Caco-2 (cell line): ENCODE results near the gene CRYGD. TPM values are rescaled to one million over a fixed set of nuclear protein-coding genes. Genes with fewer than 3 reads are reported as not detected.
"Not testable (repeated sequence)": the region's sequence is repeated elsewhere in the genome, so short reads cannot be mapped to it uniquely, and the experiment has no call there.

ENCODE experiments used
- BruUV-seq: library from RNA; stranded (reverse); fragments of 400-500 nt; replicated peaks from 2 replicates; lab custom pipeline; 2021; lab: Mats Ljungman, UMichigan
- CTCF ChIA-PET: fragments of 300-600 bp; sonication (Branson Sonifier 250); formaldehyde crosslinking; loops from one replicate; lab custom pipeline; 2022; ENCODE audit warnings: antibody characterized with exemption; lab: Charles Lee
- POLR2A ChIA-PET: fragments of 300-600 bp; sonication (Branson Sonifier 250); formaldehyde crosslinking; loops from one replicate; lab custom pipeline; 2022; ENCODE audit warnings: antibody characterized with exemption; lab: Charles Lee
- DNase-seq, 2 experiments: peaks; one replicate each; pipeline versions ENCODE4 v3.0.0 to v3.0.0-alpha.2; 2020 to 2022
- H3K27me3 ChIP-seq: replicated peaks from 2 replicates; pipeline ENCODE4 v1.6.0; 2011; ENCODE audit warnings: low read length; ENCODE audit not compliant: control insufficient read depth, insufficient read depth
- H3K36me3 ChIP-seq: 2 replicates; pipeline ENCODE4 v1.5.1; 2011; ENCODE audit warnings: low read length; ENCODE audit not compliant: control insufficient read depth, insufficient read depth
- H3K4me1 ChIP-seq: fragments of 250-450 bp; sonication (Bioruptor Pico); 2 replicates; pipeline ENCODE4 v1.5.1; 2020; ENCODE audit warnings: mild to moderate bottlenecking
- H3K4me3 ChIP-seq: 2 replicates; pipeline ENCODE4 v1.5.1; 2011; ENCODE audit warnings: low read depth, mild to moderate bottlenecking, control low read depth, low read length
- H3K9me3 ChIP-seq: fragments of 250-450 bp; sonication (Bioruptor Pico); 2 replicates; pipeline ENCODE4 v1.5.1; 2020; ENCODE audit warnings: mild to moderate bottlenecking, moderate library complexity
- H3K27ac Mint-ChIP-seq: one replicate; pipeline ENCODE4 v1.8.0; 2022; ENCODE audit warnings: mixed read lengths; ENCODE audit not compliant: unreplicated experiment
- H3K27me3 Mint-ChIP-seq: one replicate; pipeline ENCODE4 v1.8.0; 2022; ENCODE audit warnings: mixed read lengths; ENCODE audit not compliant: insufficient read depth, unreplicated experiment
- H3K36me3 Mint-ChIP-seq: one replicate; pipeline ENCODE4 v1.8.0; 2022; ENCODE audit warnings: mild to moderate bottlenecking, mixed read lengths; ENCODE audit not compliant: insufficient read depth, unreplicated experiment
- H3K4me1 Mint-ChIP-seq: one replicate; pipeline ENCODE4 v1.8.0; 2022; ENCODE audit warnings: low read depth, mixed read lengths; ENCODE audit not compliant: unreplicated experiment
- H3K4me3 Mint-ChIP-seq: one replicate; pipeline ENCODE4 v1.8.0; 2022; ENCODE audit warnings: mild to moderate bottlenecking, moderate library complexity, mixed read lengths; ENCODE audit not compliant: unreplicated experiment
- H3K9me3 Mint-ChIP-seq: one replicate; pipeline ENCODE4 v1.8.0; 2022; ENCODE audit warnings: mixed read lengths; ENCODE audit not compliant: unreplicated experiment
- intact Hi-C: fragments of 100-400 bp; cut with micrococcal nuclease; formaldehyde crosslinking; loops from one replicate; pipeline ENCODE4 v1.10.0; 2022; ENCODE audit not compliant: unreplicated experiment
- total RNA-seq: library from RNA; stranded (reverse); gene quantifications from 2 replicates; pipeline ENCODE4 v1.2.3, GENCODE V29; 2022
- TF ChIP-seq, protein P1 (sequence below), 2 experiments: fragments of 200-600 bp in 1 of 2; IDR thresholded peaks; 1 replicate in 1 of 2; 2 replicates in 1 of 2; pipeline versions ENCODE4 v1.5.1 to v1.8.0; 2011 to 2022; ENCODE audit warnings: antibody characterized with exemption in 1 of 2, control low read depth in 1 of 2, inconsistent platforms in 1 of 2, low read depth in 1 of 2, low read length in 1 of 2, mild to moderate bottlenecking in 1 of 2, moderate library complexity in 1 of 2; ENCODE audit not compliant: insufficient read depth in 1 of 2, severe bottlenecking in 1 of 2, unreplicated experiment in 1 of 2

Gene CRYGD
- total RNA-seq, 1 experiment from 2014 or later = not detected

DNA sequence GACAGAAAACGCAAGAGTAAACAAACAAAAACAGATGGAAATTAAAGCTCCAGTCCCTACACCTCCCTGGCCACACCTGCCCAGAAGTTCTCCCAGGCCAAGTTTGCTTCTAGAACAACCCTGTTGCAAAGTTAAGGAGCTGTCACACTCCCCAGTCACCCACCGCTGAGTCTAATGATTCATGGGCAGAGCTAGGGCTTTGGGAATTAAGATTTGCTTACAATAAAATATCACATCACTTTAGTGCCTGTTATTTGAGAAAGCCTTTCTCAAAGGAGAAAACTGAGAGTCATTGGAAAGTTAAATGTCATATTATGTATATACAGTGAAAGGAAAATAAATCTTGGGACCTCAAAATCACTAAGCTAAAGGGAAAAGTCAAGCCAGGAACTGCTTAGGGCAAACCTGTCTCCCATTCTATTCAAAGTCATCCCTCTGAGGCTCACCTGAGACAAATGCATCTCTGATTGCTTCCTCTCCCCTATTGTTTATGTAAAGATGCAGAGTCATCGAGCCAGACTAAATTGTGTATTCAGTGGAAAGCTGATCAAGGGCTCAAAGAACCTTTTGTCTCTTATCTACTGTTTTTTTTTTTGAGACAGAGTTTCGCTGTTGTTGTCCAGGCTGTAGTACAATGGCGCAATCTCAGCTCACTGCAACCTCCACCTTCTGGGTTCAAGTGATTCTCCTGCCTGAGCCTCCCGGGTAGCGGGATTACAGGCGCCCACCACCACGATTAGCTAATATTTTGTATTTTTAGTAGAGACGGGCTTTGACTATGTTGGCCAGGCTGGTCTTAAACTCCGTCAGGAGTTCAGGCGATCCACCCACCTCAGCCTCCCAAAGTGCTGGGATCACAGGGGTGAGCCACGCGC, 18.8 kb upstream of the CRYGD start:
- no peaks in the 10 kb centered on the region for H3K36me3 Mint-ChIP-seq
- CTCF ChIA-PET = interaction anchor here (1.3 kb wide), 1 partner anchor 32 kb away, joined by 4 read pairs; no protein-coding TSS in a partner anchor
- H3K27ac Mint-ChIP-seq = no peak overlapping the region
- H3K27me3 Mint-ChIP-seq = no peaks in the 10 kb centered on the region
- H3K4me1 Mint-ChIP-seq = peaks cover 15% of the 10 kb centered on the region
- POLR2A ChIA-PET = interaction anchor here (0.8 kb wide), 1 partner anchor 41 kb away, joined by 3 read pairs; no protein-coding TSS in a partner anchor
- H3K9me3 Mint-ChIP-seq = peaks cover 2% of the 10 kb centered on the region
- no peak for DNase-seq
- Histone ChIP-seq H3K9me3 (peaks cover under 1% of the 10 kb centered on the region; the same call in 1 of the 2 replicates), H3K4me3 (no peak overlapping the region), H3K4me1 (peaks cover 6% of the 10 kb centered on the region), H3K27me3 (no peaks in the 10 kb centered on the region), H3K36me3 (no peaks in the 10 kb centered on the region)
- TF ChIP-seq, protein P1, sequence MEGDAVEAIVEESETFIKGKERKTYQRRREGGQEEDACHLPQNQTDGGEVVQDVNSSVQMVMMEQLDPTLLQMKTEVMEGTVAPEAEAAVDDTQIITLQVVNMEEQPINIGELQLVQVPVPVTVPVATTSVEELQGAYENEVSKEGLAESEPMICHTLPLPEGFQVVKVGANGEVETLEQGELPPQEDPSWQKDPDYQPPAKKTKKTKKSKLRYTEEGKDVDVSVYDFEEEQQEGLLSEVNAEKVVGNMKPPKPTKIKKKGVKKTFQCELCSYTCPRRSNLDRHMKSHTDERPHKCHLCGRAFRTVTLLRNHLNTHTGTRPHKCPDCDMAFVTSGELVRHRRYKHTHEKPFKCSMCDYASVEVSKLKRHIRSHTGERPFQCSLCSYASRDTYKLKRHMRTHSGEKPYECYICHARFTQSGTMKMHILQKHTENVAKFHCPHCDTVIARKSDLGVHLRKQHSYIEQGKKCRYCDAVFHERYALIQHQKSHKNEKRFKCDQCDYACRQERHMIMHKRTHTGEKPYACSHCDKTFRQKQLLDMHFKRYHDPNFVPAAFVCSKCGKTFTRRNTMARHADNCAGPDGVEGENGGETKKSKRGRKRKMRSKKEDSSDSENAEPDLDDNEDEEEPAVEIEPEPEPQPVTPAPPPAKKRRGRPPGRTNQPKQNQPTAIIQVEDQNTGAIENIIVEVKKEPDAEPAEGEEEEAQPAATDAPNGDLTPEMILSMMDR (IDR thresholded peaks at IDR 0.05; ENCODE audit: insufficient read depth in 1 of 2, low read depth in 1 of 2, low read length in 1 of 2, severe bottlenecking in 1 of 2, unreplicated experiment in 1 of 2) = no peak
- H3K4me3 Mint-ChIP-seq = no peak overlapping the region
- intact Hi-C loops = loop anchor here (2.0 kb wide), 1 partner anchor 24 kb away; no protein-coding TSS in a partner anchor
- no TSS peak for BruUV-seq

DNA sequence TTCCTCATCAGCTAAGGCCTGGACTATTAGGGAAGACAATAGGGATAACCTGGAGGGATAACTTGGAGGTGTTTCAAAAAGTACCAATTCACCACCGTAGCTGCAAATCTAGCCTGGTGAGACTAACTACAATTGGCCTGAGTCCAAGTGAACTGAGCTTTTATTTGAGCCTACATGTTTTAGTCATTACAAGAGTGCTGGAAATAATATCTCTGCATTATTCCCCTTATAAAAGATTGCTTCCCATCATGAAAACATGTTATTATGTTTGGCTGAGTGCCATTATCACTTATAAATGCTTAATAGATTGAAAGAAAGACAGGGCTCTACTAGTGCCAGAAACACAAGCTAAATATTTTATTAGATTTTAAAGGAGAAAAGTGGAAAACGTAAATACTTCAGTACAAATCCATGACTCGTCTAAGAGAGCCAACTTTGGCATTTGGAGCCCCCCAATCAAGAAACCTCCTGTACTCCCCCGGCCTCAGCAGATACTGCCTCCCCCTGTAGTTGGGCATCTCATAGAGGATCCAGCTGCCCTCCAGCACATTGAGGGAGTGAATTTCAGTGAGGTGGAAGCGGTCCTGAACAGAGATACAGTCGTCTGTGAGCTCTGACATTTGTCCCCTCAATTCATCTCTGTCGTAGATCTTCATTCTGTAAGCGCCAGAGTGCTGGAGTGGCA, 18.1 kb upstream of the CRYGD start:
- ChIA-PET CTCF (interaction anchor here (1.3 kb wide), 1 partner anchor 33 kb away, joined by 4 read pairs; no protein-coding TSS in a partner anchor), POLR2A (interaction anchor here (0.8 kb wide), 1 partner anchor 42 kb away, joined by 3 read pairs; no protein-coding TSS in a partner anchor)
- Mint-ChIP-seq H3K27me3 (no peaks in the 10 kb centered on the region), H3K4me1 (peaks cover 11% of the 10 kb centered on the region), H3K9me3 (peaks cover 10% of the 10 kb centered on the region), H3K27ac (no peak overlapping the region), H3K4me3 (no peak overlapping the region), H3K36me3 (no peaks in the 10 kb centered on the region)
- Histone ChIP-seq H3K4me3 (no peak overlapping the region), H3K36me3 (no peaks in the 10 kb centered on the region), H3K9me3 (peaks cover 5% of the 10 kb centered on the region; the same call in 1 of the 2 replicates), H3K27me3 (no peaks in the 10 kb centered on the region), H3K4me1 (peaks cover 6% of the 10 kb centered on the region)
- no TSS peak for BruUV-seq
- intact Hi-C loops = loop anchor here (2.0 kb wide), 1 partner anchor 24 kb away; no protein-coding TSS in a partner anchor
- DNase-seq = no peak
- TF ChIP-seq, protein P1 (IDR thresholded peaks at IDR 0.05; ENCODE audit: insufficient read depth in 1 of 2, low read depth in 1 of 2, low read length in 1 of 2, severe bottlenecking in 1 of 2, unreplicated experiment in 1 of 2) = no peak

DNA sequence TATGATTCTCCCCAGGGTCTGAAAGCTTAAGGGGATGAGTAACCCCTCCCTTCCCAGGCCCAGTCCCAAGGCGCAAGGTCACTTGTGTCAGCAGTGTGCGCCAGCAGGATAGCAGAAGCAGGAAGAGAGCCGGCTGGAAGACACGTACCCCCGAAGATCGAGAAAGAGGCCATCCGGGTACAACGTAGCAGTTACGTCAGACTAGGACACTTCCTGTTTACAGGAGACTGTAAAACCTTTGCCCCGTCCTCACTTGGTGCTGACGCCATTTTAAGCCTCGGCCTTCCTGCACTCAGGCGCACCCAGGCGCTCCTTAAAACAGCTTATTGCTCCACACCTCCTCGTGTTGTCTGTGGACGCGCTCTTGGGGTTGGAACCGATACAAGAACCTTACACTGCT, 15.1 kb upstream of the CRYGD start:
- TF ChIP-seq, protein P1 (IDR thresholded peaks at IDR 0.05; ENCODE audit: insufficient read depth in 1 of 2, low read depth in 1 of 2, low read length in 1 of 2, severe bottlenecking in 1 of 2, unreplicated experiment in 1 of 2) = no peak
- ChIA-PET POLR2A (no interaction called here), CTCF (no interaction called here)
- Histone ChIP-seq H3K4me1 (peaks cover 30% of the 10 kb centered on the region), H3K36me3 (no peaks in the 10 kb centered on the region), H3K9me3 (peaks cover 5% of the 10 kb centered on the region; the same call in 1 of the 2 replicates), H3K4me3 (no peak overlapping the region), H3K27me3 (no peaks in the 10 kb centered on the region)
- peaks cover 12% of the 10 kb centered on the region for H3K9me3 Mint-ChIP-seq
- no peak for DNase-seq
- H3K27ac Mint-ChIP-seq = no peak overlapping the region
- peaks cover 24% of the 10 kb centered on the region for H3K4me1 Mint-ChIP-seq
- H3K27me3 Mint-ChIP-seq = no peaks in the 10 kb centered on the region
- intact Hi-C loops = no loop called here
- H3K4me3 Mint-ChIP-seq = no peak overlapping the region
- no peaks in the 10 kb centered on the region for H3K36me3 Mint-ChIP-seq
- no TSS peak for BruUV-seq

DNA sequence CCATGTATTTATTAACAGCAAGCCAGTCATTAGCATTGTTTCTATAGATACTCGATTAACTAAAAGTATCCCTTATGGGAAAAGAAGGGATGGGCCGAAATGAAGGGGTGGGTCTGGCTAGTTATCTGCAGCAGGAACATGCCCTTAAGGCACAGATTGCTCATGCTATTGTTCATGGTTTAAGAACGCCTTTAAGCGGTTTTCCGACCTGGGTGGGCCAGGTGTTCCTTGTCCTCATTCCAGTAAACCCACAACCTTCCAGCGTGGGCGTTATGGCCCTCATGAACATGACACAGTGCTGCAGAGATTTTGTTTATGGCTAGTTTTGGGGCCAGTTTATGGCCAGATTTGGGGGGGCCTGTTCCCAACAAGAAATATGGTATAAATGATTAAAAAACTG, 14.0 kb upstream of the CRYGD start:
- DNase-seq, H3K27me3 ChIP-seq, H3K9me3 ChIP-seq, H3K36me3 ChIP-seq, H3K36me3 Mint-ChIP-seq, H3K4me3 ChIP-seq, H3K4me3 Mint-ChIP-seq, BruUV-seq, intact Hi-C loops, H3K27ac Mint-ChIP-seq, POLR2A ChIA-PET, H3K27me3 Mint-ChIP-seq, CTCF ChIA-PET: not testable (repeated sequence)
- Mint-ChIP-seq H3K9me3 (peaks cover 12% of the 10 kb centered on the region), H3K4me1 (peaks cover 22% of the 10 kb centered on the region)
- H3K4me1 ChIP-seq = peaks cover 31% of the 10 kb centered on the region
